PC-3 (cell line): ENCODE results near the gene ACTN1. TPM values are rescaled to one million over a fixed set of nuclear protein-coding genes. Genes with fewer than 3 reads are reported as not detected.

Experiments used
- ATAC-seq: fragments of 200-7000 bp; cut with Tn5 transposase; 2 replicates; pipeline ENCODE4 v1.9.1; 2020; ENCODE audit warnings: mild to moderate bottlenecking, moderate library complexity
- BruUV-seq: library from RNA; stranded (reverse); fragments of 400-500 nt; replicated peaks from 2 replicates; lab custom pipeline; 2021; lab: Mats Ljungman, UMichigan
- CTCF ChIA-PET: fragments of 300-600 bp; sonication (Branson Sonifier 250); formaldehyde crosslinking; loops from one replicate; lab custom pipeline; 2022; ENCODE audit warnings: antibody characterized with exemption; lab: Charles Lee
- POLR2A ChIA-PET: fragments of 300-600 bp; sonication (Branson Sonifier 250); formaldehyde crosslinking; loops from one replicate; lab custom pipeline; 2022; ENCODE audit warnings: antibody characterized with exemption; ENCODE audit not compliant: unreplicated experiment; lab: Charles Lee
- DNase-seq: peaks from one replicate; pipeline ENCODE4 v3.0.0-alpha.2; 2015
- H2AFZ ChIP-seq: fragments of 300-600 bp; sonication (generic); 2 replicates; pipeline ENCODE4 v1.6.0; 2016; ENCODE audit warnings: antibody characterized with exemption, low read length
- H3F3A ChIP-seq: fragments of 300-600 bp; sonication (generic); one replicate; pipeline ENCODE4 v1.6.0; 2017; ENCODE audit warnings: antibody characterized with exemption, low read length, control low read depth, mild to moderate bottlenecking; ENCODE audit not compliant: unreplicated experiment
- H3K27ac ChIP-seq: fragments of 300-600 bp; sonication (generic); 2 replicates; pipeline ENCODE4 v1.5.1; 2016; ENCODE audit warnings: mild to moderate bottlenecking, low read length
- H3K27me3 ChIP-seq: fragments of 300-600 bp; sonication (generic); 2 replicates; pipeline ENCODE4 v1.6.1; 2016; ENCODE audit warnings: low read length, mixed read lengths
- H3K36me3 ChIP-seq: fragments of 300-600 bp; sonication (generic); 2 replicates; pipeline ENCODE4 v1.6.1; 2016; ENCODE audit warnings: low read depth, mixed run types, low read length, mixed read lengths
- H3K4me1 ChIP-seq: fragments of 300-600 bp; sonication (generic); 2 replicates; pipeline ENCODE4 v1.5.1; 2016; ENCODE audit warnings: low read length; ENCODE audit not compliant: insufficient read depth
- H3K4me2 ChIP-seq: fragments of 300-600 bp; sonication (generic); 2 replicates; pipeline ENCODE4 v1.6.0; 2016; ENCODE audit warnings: low read length
- H3K4me3 ChIP-seq: fragments of 300-600 bp; sonication (generic); 2 replicates; pipeline ENCODE4 v1.5.1; 2016; ENCODE audit warnings: mild to moderate bottlenecking, low read length, mixed read lengths
- H3K79me2 ChIP-seq: fragments of 300-600 bp; sonication (generic); 2 replicates; pipeline ENCODE4 v1.6.1; 2017; ENCODE audit warnings: low read length, mixed read lengths
- H3K9ac ChIP-seq: fragments of 300-600 bp; sonication (generic); 2 replicates; pipeline ENCODE4 v1.6.0; 2016; ENCODE audit warnings: mild to moderate bottlenecking, low read length
- H3K9me2 ChIP-seq: fragments of 300-600 bp; sonication (generic); replicated peaks from 2 replicates; pipeline ENCODE4 v1.6.1; 2016; ENCODE audit warnings: mixed run types, low read length, mixed read lengths
- H3K9me3 ChIP-seq: fragments of 300-600 bp; sonication (generic); 2 replicates; pipeline ENCODE4 v1.6.1; 2016; ENCODE audit warnings: low read length, mixed read lengths
- H4K20me1 ChIP-seq: fragments of 300-600 bp; sonication (generic); 2 replicates; pipeline ENCODE4 v1.6.1; 2016; ENCODE audit warnings: low read length, mixed read lengths
- CTCF ChIP-seq: fragments of 300-600 bp; sonication (generic); conservative IDR thresholded peaks from 2 replicates; pipeline ENCODE4 v1.5.1; 2017; ENCODE audit warnings: antibody characterized with exemption, low read depth, mild to moderate bottlenecking, low read length
- EZH2 ChIP-seq: fragments of 300-600 bp; sonication (generic); IDR thresholded peaks from one replicate; pipeline ENCODE4 v1.6.1; 2017; ENCODE audit warnings: antibody characterized with exemption, mild to moderate bottlenecking, low read length; ENCODE audit not compliant: unreplicated experiment
- EZH2phosphoT487 ChIP-seq: fragments of 300-600 bp; sonication (generic); IDR thresholded peaks from 2 replicates; pipeline ENCODE4 v1.6.1; 2018; ENCODE audit warnings: mild to moderate bottlenecking, antibody characterized with exemption, low read length, borderline replicate concordance
- intact Hi-C: fragments of 100-400 bp; cut with micrococcal nuclease; formaldehyde crosslinking; loops from 2 replicates; pipeline ENCODE4 v1.9.0; 2023
- total RNA-seq: library from RNA; depleted of rRNA; stranded (reverse); fragments of >200 nt; gene quantifications from 2 replicates; pipeline ENCODE4 v1.2.3, GENCODE V29; 2014

ACTN1 gene
- total RNA-seq, 1 experiment from 2014 or later: 303 TPM

GRCh38 chr14:68961781-68962584 lies 17.1 kb downstream of the ACTN1 start:
- ChIA-PET POLR2A (interaction anchor here (0.6 kb wide), 1 partner anchor 355 kb away, joined by 3 read pairs; no protein-coding TSS in a partner anchor), CTCF (interaction anchor here (1.0 kb wide), 1 partner anchor 145 kb away, joined by 3 read pairs; no protein-coding TSS in a partner anchor)
- H3K36me3 ChIP-seq: peaks cover 51% of the 10 kb centered on the region
- no peak overlapping the region for H3K4me3 ChIP-seq
- no peak overlapping the region for H3K9ac ChIP-seq
- no peaks in the 10 kb centered on the region for H3F3A ChIP-seq
- TF ChIP-seq EZH2 (no peak), EZH2phosphoT487 (no peak), CTCF (no peak)
- intact Hi-C loops: no loop called here
- ATAC-seq (peak; percentile 70), DNase-seq (peak; percentile 93)
- H3K27me3 ChIP-seq: no peaks in the 10 kb centered on the region
- peaks cover 100% of the 10 kb centered on the region for H3K79me2 ChIP-seq
- no peaks in the 10 kb centered on the region for H3K9me2 ChIP-seq
- peak overlapping the region; percentile 57 for H3K27ac ChIP-seq
- H2AFZ ChIP-seq: no peak overlapping the region
- 0 out of 2 replicates have a peak overlapping the region, but pooled peaks have one; percentile 4 for H3K4me2 ChIP-seq
- no TSS peak for BruUV-seq
- peaks cover 100% of the 10 kb centered on the region for H4K20me1 ChIP-seq
- peaks cover 51% of the 10 kb centered on the region for H3K4me1 ChIP-seq
- no peaks in the 10 kb centered on the region for H3K9me3 ChIP-seq

GRCh38 chr14:68961361-68961760 lies 17.7 kb downstream of the ACTN1 start:
- Histone ChIP-seq H3K27ac (no peak overlapping the region), H2AFZ (no peak overlapping the region), H3K79me2 (peaks cover 100% of the 10 kb centered on the region), H3K9me2 (no peaks in the 10 kb centered on the region), H4K20me1 (peaks cover 100% of the 10 kb centered on the region), H3K4me3 (no peak overlapping the region), H3K4me2 (no peak overlapping the region), H3K9ac (no peak overlapping the region), H3K36me3 (peaks cover 51% of the 10 kb centered on the region), H3K9me3 (no peaks in the 10 kb centered on the region), H3K27me3 (no peaks in the 10 kb centered on the region), H3K4me1 (peaks cover 44% of the 10 kb centered on the region), H3F3A (no peaks in the 10 kb centered on the region)
- ATAC-seq: no peak
- no peak for TF ChIP-seq CTCF
- TF ChIP-seq EZH2: no peak
- no TSS peak for BruUV-seq
- CTCF ChIA-PET: no interaction called here
- DNase-seq: no peak
- POLR2A ChIA-PET: no interaction called here
- intact Hi-C loops: no loop called here

- no TSS peak for BruUV-seq
- Histone ChIP-seq H2AFZ (no peak overlapping the region), H3K4me1 (peaks cover 36% of the 10 kb centered on the region), H3K4me3 (no peak overlapping the region), H3K9me2 (no peaks in the 10 kb centered on the region), H3K36me3 (peaks cover 60% of the 10 kb centered on the region), H3K27me3 (no peaks in the 10 kb centered on the region), H3K9ac (no peak overlapping the region), H3K79me2 (peaks cover 100% of the 10 kb centered on the region), H3F3A (no peaks in the 10 kb centered on the region), H3K4me2 (no peak overlapping the region), H4K20me1 (peaks cover 100% of the 10 kb centered on the region), H3K9me3 (no peaks in the 10 kb centered on the region), H3K27ac (no peak overlapping the region)
- no peak for ATAC-seq
- no peak for DNase-seq
- TF ChIP-seq CTCF (no peak), EZH2 (no peak), EZH2phosphoT487 (no peak)
- CTCF ChIA-PET: no interaction called here
- POLR2A ChIA-PET: interaction anchor here (0.7 kb wide), 1 partner anchor 10 kb away, joined by 3 read pairs; no protein-coding TSS in a partner anchor
- intact Hi-C loops: no loop called here
Observed at GRCh38 chr14:68960123-68960522, 19.0 kb downstream of the ACTN1 start.
